Measurements from ENCODE around the gene CCDC89.

Gene CCDC89

DNA sequence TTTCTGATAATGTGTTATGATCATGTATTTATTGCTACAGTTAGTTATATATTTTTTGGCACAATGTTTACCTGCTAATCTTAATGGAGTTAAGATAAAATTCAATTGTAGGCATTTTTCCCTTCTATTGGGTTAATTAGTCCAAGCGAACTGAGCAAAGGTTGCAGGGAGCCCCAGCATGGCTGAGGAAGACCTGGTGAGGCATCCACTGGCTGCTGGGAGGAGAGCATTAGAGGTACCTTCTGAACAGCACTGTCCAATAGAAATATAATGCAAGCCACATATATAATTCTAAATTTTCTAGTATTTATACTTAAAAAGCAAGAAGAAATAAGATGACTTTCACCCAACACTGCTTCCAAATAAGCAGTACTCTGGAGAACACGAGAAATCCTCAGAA lies 38.9 kb downstream of the CCDC89 start:
- H2BK120ac ChIP-seq (ENCODE audit: low read depth, low read length) = no peak overlapping the region
- H4K5ac ChIP-seq (ENCODE audit: low read length) = peak overlapping the region; percentile 99
- no peak overlapping the region for H3K23ac ChIP-seq (ENCODE audit: low read length)
- peak overlapping the region; percentile 65 for H3K4me3 ChIP-seq (ENCODE audit: low read length)
- H3K4ac ChIP-seq (ENCODE audit: low read depth, low read length) = no peak overlapping the region
- H4K8ac ChIP-seq (ENCODE audit: low read depth, low read length) = no peak overlapping the region
- no peaks in the 10 kb centered on the region for H3K27me3 ChIP-seq (ENCODE audit: insufficient read depth, low read length, poor library complexity)
- no peak overlapping the region for H2BK15ac ChIP-seq (replicated peaks; ENCODE audit: low read depth)
- peak overlapping the region; percentile 85 for H3K9ac ChIP-seq (ENCODE audit: low read length)
- WGBS (ENCODE audit: extremely low coverage, insufficient coverage, low lambda C conversion rate) = no CpG with 5 or more reads among the region's 2 CpGs
- no peak overlapping the region for H2AK5ac ChIP-seq (ENCODE audit: low read length)
- no peak overlapping the region for H2BK5ac ChIP-seq (ENCODE audit: low read length)
- no peaks in the 10 kb centered on the region for H3K4me1 ChIP-seq (ENCODE audit: control insufficient read depth, low read depth, low read length)
- H3K79me2 ChIP-seq (ENCODE audit: control insufficient read depth, insufficient read depth, low read length) = no peaks in the 10 kb centered on the region
- no peaks in the 10 kb centered on the region for H3K79me1 ChIP-seq (ENCODE audit: low read length)
- peak overlapping the region; percentile 71 for H3K4me2 ChIP-seq (ENCODE audit: low read length)
- peak overlapping the region; percentile 91 for H3K56ac ChIP-seq (ENCODE audit: low read length)
- H3K36me3 ChIP-seq (ENCODE audit: control insufficient read depth, insufficient read depth, low read length) = no peaks in the 10 kb centered on the region
- H3K27ac ChIP-seq (ENCODE audit: low read depth, low read length) = no peak overlapping the region
- DNase-seq = no peak
- H3K18ac ChIP-seq (ENCODE audit: low read length) = no peak overlapping the region

GRCh38 chr11:85643191-85643614 lies 42.8 kb downstream of the CCDC89 start:
- H2BK120ac ChIP-seq (ENCODE audit: low read depth, low read length) = no peak overlapping the region
- H3K79me1 ChIP-seq (ENCODE audit: low read length) = no peaks in the 10 kb centered on the region
- H3K79me2 ChIP-seq (ENCODE audit: control insufficient read depth, insufficient read depth, low read length) = no peaks in the 10 kb centered on the region
- no peak overlapping the region for H2BK5ac ChIP-seq (ENCODE audit: low read length)
- DNase-seq = peak; percentile 38
- no peak overlapping the region for H4K8ac ChIP-seq (ENCODE audit: low read depth, low read length)
- H3K4me3 ChIP-seq (ENCODE audit: low read length) = no peak overlapping the region
- H3K56ac ChIP-seq (ENCODE audit: low read length) = no peak overlapping the region
- H2BK15ac ChIP-seq (replicated peaks; ENCODE audit: low read depth) = no peak overlapping the region
- no CpG with 5 or more reads among the region's 2 CpGs for WGBS (ENCODE audit: extremely low coverage, insufficient coverage, low lambda C conversion rate)
- H3K27me3 ChIP-seq (ENCODE audit: insufficient read depth, low read length, poor library complexity) = no peaks in the 10 kb centered on the region
- H3K9ac ChIP-seq (ENCODE audit: low read length) = no peak overlapping the region
- H3K4me1 ChIP-seq (ENCODE audit: control insufficient read depth, low read depth, low read length) = no peaks in the 10 kb centered on the region
- no peak overlapping the region for H4K5ac ChIP-seq (ENCODE audit: low read length)
- H3K4ac ChIP-seq (ENCODE audit: low read depth, low read length) = no peak overlapping the region
- H3K27ac ChIP-seq (ENCODE audit: low read depth, low read length) = no peak overlapping the region
- H3K4me2 ChIP-seq (ENCODE audit: low read length) = no peak overlapping the region
- no peak overlapping the region for H3K23ac ChIP-seq (ENCODE audit: low read length)
- H3K36me3 ChIP-seq (ENCODE audit: control insufficient read depth, insufficient read depth, low read length) = no peaks in the 10 kb centered on the region
- H2AK5ac ChIP-seq (ENCODE audit: low read length) = no peak overlapping the region
- H3K18ac ChIP-seq (ENCODE audit: low read length) = no peak overlapping the region

DNA sequence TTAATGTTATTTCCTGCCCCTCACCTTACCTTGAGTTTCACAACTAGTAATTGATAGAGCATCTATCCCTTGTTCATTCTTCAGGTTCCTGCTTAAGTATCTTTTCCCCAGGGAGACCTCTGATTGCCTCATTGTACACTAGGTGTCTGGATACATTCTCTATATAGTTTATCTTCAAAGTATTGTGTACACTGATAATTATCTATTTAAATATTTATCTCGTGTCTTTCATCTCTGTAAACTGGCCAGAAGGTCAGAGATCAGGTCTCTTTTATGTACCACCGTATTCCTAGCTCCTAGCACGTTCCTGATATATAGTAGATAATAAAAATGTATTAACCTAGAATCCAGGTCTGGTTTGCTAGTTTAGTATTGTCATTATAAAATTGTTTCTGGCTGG lies 51.2 kb downstream of the CCDC89 start:
- Histone ChIP-seq H3K4ac (ENCODE audit: low read depth, low read length) (no peak overlapping the region), H3K4me1 (ENCODE audit: control insufficient read depth, low read depth, low read length) (no peaks in the 10 kb centered on the region), H4K8ac (ENCODE audit: low read depth, low read length) (no peak overlapping the region), H4K5ac (ENCODE audit: low read length) (no peak overlapping the region), H3K18ac (ENCODE audit: low read length) (no peak overlapping the region), H3K79me2 (ENCODE audit: control insufficient read depth, insufficient read depth, low read length) (peaks cover 13% of the 10 kb centered on the region), H2AK5ac (ENCODE audit: low read length) (no peak overlapping the region), H3K4me3 (ENCODE audit: low read length) (no peak overlapping the region), H3K9ac (ENCODE audit: low read length) (no peak overlapping the region), H2BK120ac (ENCODE audit: low read depth, low read length) (no peak overlapping the region), H2BK15ac (replicated peaks; ENCODE audit: low read depth) (no peak overlapping the region), H3K4me2 (ENCODE audit: low read length) (no peak overlapping the region), H3K23ac (ENCODE audit: low read length) (no peak overlapping the region), H3K79me1 (ENCODE audit: low read length) (peaks cover 3% of the 10 kb centered on the region), H3K36me3 (ENCODE audit: control insufficient read depth, insufficient read depth, low read length) (peaks cover 2% of the 10 kb centered on the region), H3K56ac (ENCODE audit: low read length) (no peak overlapping the region), H3K27ac (ENCODE audit: low read depth, low read length) (no peak overlapping the region), H2BK5ac (ENCODE audit: low read length) (no peak overlapping the region), H3K27me3 (ENCODE audit: insufficient read depth, low read length, poor library complexity) (no peaks in the 10 kb centered on the region)
- no CpG with 5 or more reads among the region's 3 CpGs for WGBS (ENCODE audit: extremely low coverage, insufficient coverage, low lambda C conversion rate)
- DNase-seq = no peak

Data from mesendoderm (in vitro differentiated cells).